WTC11 (cell line): ENCODE data around the gene BRI3. TPM values are rescaled to one million over a fixed set of nuclear protein-coding genes. Genes with fewer than 3 reads are reported as not detected.
"Not testable (repeated sequence)": the region's sequence is repeated elsewhere in the genome, so short reads cannot be mapped to it uniquely, and the experiment has no call there.

Source experiments
- ATAC-seq: fragments of 200-7000 bp; cut with Tn5 transposase; 2 replicates; pipeline ENCODE4 v1.10.0; 2021; ENCODE audit warnings: mild to moderate bottlenecking, moderate library complexity
- CTCF ChIA-PET: fragments of 300-600 bp; sonication (Branson Sonifier 250); formaldehyde crosslinking; loops from one replicate; lab custom pipeline; 2021; ENCODE audit warnings: antibody characterized with exemption; lab: Charles Lee
- POLR2A ChIA-PET: fragments of 350-600 bp; sonication (Branson Sonifier 250); formaldehyde crosslinking; loops from one replicate; lab custom pipeline; 2021; ENCODE audit warnings: antibody characterized with exemption; lab: Charles Lee
- DNase-seq: peaks from one replicate; pipeline ENCODE4 v3.0.0; 2021; ENCODE audit warnings: low spot score
- H3K27ac Mint-ChIP-seq: 2 replicates; pipeline ENCODE4 v1.8.0; 2021; ENCODE audit warnings: mixed read lengths
- H3K27me3 Mint-ChIP-seq: 2 replicates; pipeline ENCODE4 v1.8.0; 2021; ENCODE audit warnings: low read depth, mild to moderate bottlenecking, moderate library complexity, mixed read lengths
- H3K36me3 Mint-ChIP-seq: 2 replicates; pipeline ENCODE4 v1.8.0; 2021; ENCODE audit warnings: mixed read lengths
- H3K4me1 Mint-ChIP-seq: 2 replicates; pipeline ENCODE4 v1.8.0; 2022; ENCODE audit warnings: mixed read lengths
- H3K4me3 Mint-ChIP-seq: 2 replicates; pipeline ENCODE4 v1.8.0; 2021; ENCODE audit warnings: mild to moderate bottlenecking, moderate library complexity, mixed read lengths
- H3K9me3 Mint-ChIP-seq: 2 replicates; pipeline ENCODE4 v1.8.0; 2021; ENCODE audit warnings: mixed read lengths
- CREM ChIP-seq: sonication (generic); formaldehyde crosslinking; IDR thresholded peaks from 2 replicates; pipeline ENCODE4 v1.8.1; 2022; ENCODE audit warnings: mild to moderate bottlenecking, missing genetic modification reagents, moderate library complexity
- ETV6 ChIP-seq: sonication (generic); formaldehyde crosslinking; IDR thresholded peaks from 2 replicates; pipeline ENCODE4 v1.8.1; 2022; ENCODE audit warnings: mild to moderate bottlenecking, missing genetic modification reagents
- GRHL2 ChIP-seq: fragments of 250-450 bp; sonication (Bioruptor Pico); IDR thresholded peaks from 2 replicates; pipeline ENCODE4 v1.8.0; 2022; ENCODE audit warnings: mild to moderate bottlenecking, moderate library complexity; ENCODE audit not compliant: insufficient replicate concordance, severe bottlenecking
- JAZF1 ChIP-seq: fragments of 250-450 bp; sonication (Bioruptor Pico); IDR thresholded peaks from 2 replicates; pipeline ENCODE4 v1.9.0; 2021; ENCODE audit warnings: moderate library complexity, mild to moderate bottlenecking, inconsistent platforms
- NFYB ChIP-seq: sonication (generic); formaldehyde crosslinking; conservative IDR thresholded peaks from 2 replicates; pipeline ENCODE4 v1.8.0; 2022; ENCODE audit warnings: low read depth, missing genetic modification reagents
- NR2C2 ChIP-seq: sonication (generic); formaldehyde crosslinking; IDR thresholded peaks from 2 replicates; pipeline ENCODE4 v1.8.0; 2022; ENCODE audit warnings: mild to moderate bottlenecking, missing genetic modification reagents
- SMAD4 ChIP-seq: sonication (generic); formaldehyde crosslinking; IDR thresholded peaks from 2 replicates; pipeline ENCODE4 v1.8.0; 2022; ENCODE audit warnings: mild to moderate bottlenecking, missing genetic modification reagents
- SP1 ChIP-seq: sonication (generic); formaldehyde crosslinking; conservative IDR thresholded peaks from 2 replicates; pipeline ENCODE4 v1.8.1; 2022; ENCODE audit warnings: missing genetic modification reagents
- TEAD1 ChIP-seq: sonication (generic); formaldehyde crosslinking; IDR thresholded peaks from 2 replicates; pipeline ENCODE4 v1.8.0; 2022; ENCODE audit warnings: mild to moderate bottlenecking, missing genetic modification reagents
- ZBTB21 ChIP-seq: sonication (generic); formaldehyde crosslinking; IDR thresholded peaks from 2 replicates; pipeline ENCODE4 v1.8.1; 2023; ENCODE audit warnings: mild to moderate bottlenecking, missing genetic modification reagents, borderline replicate concordance
- ZBTB43 ChIP-seq: sonication (generic); formaldehyde crosslinking; IDR thresholded peaks from 2 replicates; pipeline ENCODE4 v1.8.1; 2023; ENCODE audit warnings: mild to moderate bottlenecking, missing genetic modification reagents
- ZMAT4 ChIP-seq: fragments of 250-450 bp; sonication (Bioruptor Pico); IDR thresholded peaks from 2 replicates; pipeline ENCODE4 v1.9.0; 2021; ENCODE audit warnings: mild to moderate bottlenecking
- ZNF121 ChIP-seq: sonication (generic); formaldehyde crosslinking; IDR thresholded peaks from 2 replicates; pipeline ENCODE4 v1.8.0; 2023; ENCODE audit warnings: missing genetic modification reagents
- ZNF317 ChIP-seq: sonication (generic); formaldehyde crosslinking; IDR thresholded peaks from 2 replicates; pipeline ENCODE4 v1.8.1; 2023; ENCODE audit warnings: low read depth, mild to moderate bottlenecking, moderate library complexity, missing genetic modification reagents, borderline replicate concordance
- ZNF423 ChIP-seq: fragments of 250-450 bp; sonication (Bioruptor Pico); IDR thresholded peaks from 2 replicates; pipeline ENCODE4 v2.1.2; 2022; ENCODE audit warnings: mild to moderate bottlenecking, moderate library complexity
- total RNA-seq: library from RNA; stranded (reverse); gene quantifications from 3 replicates; pipeline ENCODE4 v1.2.3, GENCODE V29; 2021
- TF ChIP-seq, protein P1 (sequence below): fragments of 200-600 bp; IDR thresholded peaks from 2 replicates; pipeline ENCODE4 v1.8.0; 2022; ENCODE audit warnings: antibody characterized with exemption
- TF ChIP-seq, protein P2 (sequence below): sonication (generic); formaldehyde crosslinking; IDR thresholded peaks from 2 replicates; pipeline ENCODE4 v1.8.1; 2022; ENCODE audit warnings: low read depth, missing genetic modification reagents, borderline replicate concordance

BRI3 gene
- total RNA-seq, 1 experiment from 2014 or later = 112 TPM

GRCh38 chr7:98315318-98315993 lies 34.0 kb downstream of the BRI3 start:
- DNase-seq (no peak), ATAC-seq (no peak)
- no peaks in the 10 kb centered on the region for H3K4me1 Mint-ChIP-seq
- peaks cover 56% of the 10 kb centered on the region for H3K36me3 Mint-ChIP-seq
- no peak overlapping the region for H3K4me3 Mint-ChIP-seq
- POLR2A ChIA-PET = no interaction called here
- H3K9me3 Mint-ChIP-seq = peaks cover 26% of the 10 kb centered on the region
- CTCF ChIA-PET = interaction anchor here (0.6 kb wide), 1 partner anchor 105 kb away, joined by 3 read pairs; no protein-coding TSS in a partner anchor
- H3K27me3 Mint-ChIP-seq = no peaks in the 10 kb centered on the region
- TF ChIP-seq GRHL2 (CRISPR knock-in tag) = no peak
- TF ChIP-seq ZMAT4 (CRISPR knock-in tag) = no peak
- TF ChIP-seq NR2C2 (CRISPR knock-in tag) = no peak
- no peak for TF ChIP-seq ZNF423
- no peak for TF ChIP-seq TEAD1 (CRISPR knock-in tag)
- TF ChIP-seq ZNF121 = no peak
- TF ChIP-seq ETV6 (CRISPR knock-in tag) = no peak
- no peak for TF ChIP-seq CREM (CRISPR knock-in tag)
- TF ChIP-seq, protein P1, sequence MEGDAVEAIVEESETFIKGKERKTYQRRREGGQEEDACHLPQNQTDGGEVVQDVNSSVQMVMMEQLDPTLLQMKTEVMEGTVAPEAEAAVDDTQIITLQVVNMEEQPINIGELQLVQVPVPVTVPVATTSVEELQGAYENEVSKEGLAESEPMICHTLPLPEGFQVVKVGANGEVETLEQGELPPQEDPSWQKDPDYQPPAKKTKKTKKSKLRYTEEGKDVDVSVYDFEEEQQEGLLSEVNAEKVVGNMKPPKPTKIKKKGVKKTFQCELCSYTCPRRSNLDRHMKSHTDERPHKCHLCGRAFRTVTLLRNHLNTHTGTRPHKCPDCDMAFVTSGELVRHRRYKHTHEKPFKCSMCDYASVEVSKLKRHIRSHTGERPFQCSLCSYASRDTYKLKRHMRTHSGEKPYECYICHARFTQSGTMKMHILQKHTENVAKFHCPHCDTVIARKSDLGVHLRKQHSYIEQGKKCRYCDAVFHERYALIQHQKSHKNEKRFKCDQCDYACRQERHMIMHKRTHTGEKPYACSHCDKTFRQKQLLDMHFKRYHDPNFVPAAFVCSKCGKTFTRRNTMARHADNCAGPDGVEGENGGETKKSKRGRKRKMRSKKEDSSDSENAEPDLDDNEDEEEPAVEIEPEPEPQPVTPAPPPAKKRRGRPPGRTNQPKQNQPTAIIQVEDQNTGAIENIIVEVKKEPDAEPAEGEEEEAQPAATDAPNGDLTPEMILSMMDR = no peak
- TF ChIP-seq NFYB (CRISPR knock-in tag) = no peak
- TF ChIP-seq ZBTB43 = no peak
- no peak for TF ChIP-seq JAZF1
- TF ChIP-seq SP1 (CRISPR knock-in tag) = no peak
- TF ChIP-seq ZNF317 (CRISPR knock-in tag) = no peak
- no peak for TF ChIP-seq SMAD4 (CRISPR knock-in tag)
- no peak for TF ChIP-seq ZBTB21
- no peak overlapping the region for H3K27ac Mint-ChIP-seq

DNA sequence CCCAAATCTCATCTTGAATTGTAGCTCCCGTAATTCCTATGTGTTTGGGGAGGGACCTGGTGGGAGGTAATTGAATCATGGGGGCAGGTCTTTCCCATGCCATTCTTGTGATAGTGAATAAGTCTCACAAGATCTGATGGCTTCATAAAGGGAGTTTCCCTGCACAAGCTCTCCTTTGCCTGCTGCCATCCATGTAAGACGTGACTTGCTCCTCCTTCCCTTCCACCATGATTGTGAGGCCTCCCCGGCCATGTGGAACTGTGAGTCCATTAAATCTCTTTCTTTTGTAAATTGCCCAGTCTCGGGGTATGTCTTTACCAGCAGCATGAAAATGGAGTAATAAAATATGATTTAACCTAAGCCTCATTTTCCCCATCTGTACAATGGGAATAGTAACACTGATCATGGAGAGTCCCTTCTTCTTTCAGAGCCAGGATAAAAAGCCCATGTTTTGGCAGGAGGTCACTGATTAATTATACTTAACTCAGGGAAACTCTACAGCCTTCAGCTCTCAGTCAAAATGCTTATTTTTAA lies 34.6 kb downstream of the BRI3 start:
- CTCF ChIA-PET = interaction anchor here (0.6 kb wide), 1 partner anchor 105 kb away, joined by 3 read pairs; no protein-coding TSS in a partner anchor
- peaks cover 52% of the 10 kb centered on the region for H3K36me3 Mint-ChIP-seq

GRCh38 chr7:98317366-98318040 lies 36.0 kb downstream of the BRI3 start:
- peaks cover 40% of the 10 kb centered on the region for H3K36me3 Mint-ChIP-seq
- ChIA-PET CTCF (no interaction called here), POLR2A (no interaction called here)
- no peak for DNase-seq
- H3K27ac Mint-ChIP-seq = peak overlapping the region; percentile 72; the same call in 1 of the 2 replicates
- H3K4me3 Mint-ChIP-seq = no peak overlapping the region
- no peaks in the 10 kb centered on the region for H3K27me3 Mint-ChIP-seq
- TF ChIP-seq, protein P2, sequence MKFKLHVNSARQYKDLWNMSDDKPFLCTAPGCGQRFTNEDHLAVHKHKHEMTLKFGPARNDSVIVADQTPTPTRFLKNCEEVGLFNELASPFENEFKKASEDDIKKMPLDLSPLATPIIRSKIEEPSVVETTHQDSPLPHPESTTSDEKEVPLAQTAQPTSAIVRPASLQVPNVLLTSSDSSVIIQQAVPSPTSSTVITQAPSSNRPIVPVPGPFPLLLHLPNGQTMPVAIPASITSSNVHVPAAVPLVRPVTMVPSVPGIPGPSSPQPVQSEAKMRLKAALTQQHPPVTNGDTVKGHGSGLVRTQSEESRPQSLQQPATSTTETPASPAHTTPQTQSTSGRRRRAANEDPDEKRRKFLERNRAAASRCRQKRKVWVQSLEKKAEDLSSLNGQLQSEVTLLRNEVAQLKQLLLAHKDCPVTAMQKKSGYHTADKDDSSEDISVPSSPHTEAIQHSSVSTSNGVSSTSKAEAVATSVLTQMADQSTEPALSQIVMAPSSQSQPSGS (CRISPR knock-in tag) = no peak
- H3K9me3 Mint-ChIP-seq = peaks cover 26% of the 10 kb centered on the region
- ATAC-seq = no peak
- peaks cover 2% of the 10 kb centered on the region for H3K4me1 Mint-ChIP-seq

More for the DNA sequence above, 34.6 kb downstream of the BRI3 start:
- H3K9me3 Mint-ChIP-seq = peaks cover 26% of the 10 kb centered on the region
- POLR2A ChIA-PET, H3K4me1 Mint-ChIP-seq, ATAC-seq, DNase-seq, H3K27me3 Mint-ChIP-seq, H3K27ac Mint-ChIP-seq, H3K4me3 Mint-ChIP-seq: not testable (repeated sequence)
